Kidney (tissue), 14 donors: ENCODE data around the gene ZBED3. TPM values are rescaled to one million over a fixed set of nuclear protein-coding genes. Genes with fewer than 3 reads are reported as not detected.

Experiments
- DNase-seq, 5 donors: peaks; one replicate each; pipeline ENCODE4 v3.0.0-alpha.2; 2013 to 2020
- FAIRE-seq: peaks from 2 replicates; lab custom pipeline; 2012; peaks lifted over from hg19 to GRCh38; lab: Jason Lieb, UNC
- H3K27ac ChIP-seq, 2 donors: one replicate each; pipeline ENCODE4 v1.7.0; 2013; ENCODE audit warnings: low read depth in 2 of 2, low read length in 2 of 2, inconsistent platforms in 1 of 2
- H3K27me3 ChIP-seq: one replicate; pipeline ENCODE4 v1.7.1; 2013; ENCODE audit warnings: low read length, inconsistent platforms; ENCODE audit not compliant: control insufficient read depth, insufficient read depth
- H3K36me3 ChIP-seq, 3 donors: one replicate each; pipeline versions ENCODE4 v1.7.0 to v1.7.1; 2013; ENCODE audit warnings: low read length in 3 of 3, control low read depth in 1 of 3, inconsistent platforms in 1 of 3; ENCODE audit not compliant: insufficient read depth in 3 of 3, control insufficient read depth in 2 of 3
- H3K4me1 ChIP-seq, 3 donors: one replicate each; pipeline versions ENCODE4 v1.7.0 to v1.7.1; 2013; ENCODE audit warnings: low read length in 3 of 3, inconsistent platforms in 1 of 3, low read depth in 1 of 3; ENCODE audit not compliant: control insufficient read depth in 2 of 3, insufficient read depth in 2 of 3
- H3K4me3 ChIP-seq, 3 donors: one replicate each; pipeline versions ENCODE4 v1.7.0 to v1.8.1; 2013; ENCODE audit warnings: low read length in 3 of 3, control low read depth in 1 of 3, inconsistent platforms in 1 of 3
- H3K9ac ChIP-seq, 3 donors: one replicate each; pipeline versions ENCODE4 v1.7.0 to v1.7.1; 2013; ENCODE audit warnings: low read length in 3 of 3, control low read depth in 1 of 3, inconsistent platforms in 1 of 3
- H3K9me3 ChIP-seq, 3 donors: one replicate each; pipeline versions ENCODE4 v1.7.0 to v1.7.1; 2013; ENCODE audit warnings: low read length in 3 of 3, control low read depth in 1 of 3, inconsistent platforms in 1 of 3; ENCODE audit not compliant: control insufficient read depth in 2 of 3, insufficient read depth in 1 of 3
- CTCF ChIP-seq: IDR thresholded peaks from 3 replicates; pipeline ENCODE4 v1.5.1; 2012; ENCODE audit warnings: mild to moderate bottlenecking, moderate library complexity, borderline replicate concordance; ENCODE audit not compliant: insufficient read depth; ENCODE audit errors: extremely low read depth
- intact Hi-C: fragments of 100-400 bp; cut with DNase I; formaldehyde crosslinking; loops from one replicate; pipeline ENCODE4 v1.11.1; 2022
- polyA plus RNA-seq: library from polyadenylated mRNA; stranded (reverse); fragments of 350-450 nt; fragmentation: Illumina TruSeq; extraction: RNeasy Lipid Tissue Mini Kit (QIAGEN cat#74804); gene quantifications from one replicate; pipeline ENCODE4 v1.2.3, GENCODE V29; 2014; ENCODE audit warnings: low read depth, low replicate concordance; ENCODE audit not compliant: insufficient read depth
- total RNA-seq: library from RNA; stranded (reverse); fragmentation: NEBNext Ultra II Directional; extraction: Animal tissue kit (Norgen Biotek cat#: 25700); gene quantifications from one replicate; pipeline ENCODE4 v1.2.1, GENCODE V29; 2021
- donor health status: control.
- donor health status: control.
- donor health status: control.
- donor health status: control.
- donor health status: control.
- donor health status: DM: yes; HTN: yes; CAD: no.
- donor health status: Normal renal cell carcinoma (clear cell type).

The ZBED3 gene
- total and polyA plus RNA-seq, 2 donors from 2014 or later: 8.9 to 20.7 TPM

GRCh38 chr5:77104813-77105212, 17.7 kb upstream of the ZBED3 start:
- Histone ChIP-seq H3K9me3 (no peaks in the 10 kb centered on the region), H3K9ac (no peak overlapping the region), H3K36me3 (no peaks in the 10 kb centered on the region), H3K4me1 (no peaks in the 10 kb centered on the region), H3K27ac (no peak overlapping the region), H3K27me3 (no peaks in the 10 kb centered on the region), H3K4me3 (no peak overlapping the region)
- no peak for TF ChIP-seq CTCF
- FAIRE-seq (no peak), DNase-seq (no peak)
- intact Hi-C loops: no loop called here

GRCh38 chr5:77103457-77103856, 16.4 kb upstream of the ZBED3 start:
- intact Hi-C loops: no loop called here
- H3K4me3 ChIP-seq: no peak overlapping the region
- DNase-seq (no peak), FAIRE-seq (no peak)
- TF ChIP-seq CTCF: no peak
- no peaks in the 10 kb centered on the region for H3K9me3 ChIP-seq
- no peak overlapping the region for H3K27ac ChIP-seq
- H3K36me3 ChIP-seq: no peaks in the 10 kb centered on the region
- H3K4me1 ChIP-seq: no peaks in the 10 kb centered on the region
- no peaks in the 10 kb centered on the region for H3K27me3 ChIP-seq
- H3K9ac ChIP-seq: no peak overlapping the region

- no peak for TF ChIP-seq CTCF
- H3K4me3 ChIP-seq: no peak overlapping the region
- FAIRE-seq: no peak
- DNase-seq: no peak
- H3K4me1 ChIP-seq: no peaks in the 10 kb centered on the region
- no peaks in the 10 kb centered on the region for H3K27me3 ChIP-seq
- H3K9ac ChIP-seq: no peak overlapping the region
- H3K9me3 ChIP-seq: no peaks in the 10 kb centered on the region
- H3K36me3 ChIP-seq: no peaks in the 10 kb centered on the region
- intact Hi-C loops: no loop called here
- no peak overlapping the region for H3K27ac ChIP-seq
These were observed 15.5 kb upstream of the ZBED3 start for GRCh38 chr5:77102549-77102948.

- FAIRE-seq: no peak
- Histone ChIP-seq H3K36me3 (no peaks in the 10 kb centered on the region), H3K9me3 (no peaks in the 10 kb centered on the region), H3K4me3 (no peak overlapping the region), H3K27ac (no peak overlapping the region), H3K4me1 (no peaks in the 10 kb centered on the region), H3K27me3 (no peaks in the 10 kb centered on the region), H3K9ac (no peak overlapping the region)
- no peak for DNase-seq
- no peak for TF ChIP-seq CTCF
- intact Hi-C loops: no loop called here
These were observed 14.2 kb upstream of the ZBED3 start for GRCh38 chr5:77101298-77101697.
